Head of caudate nucleus (tissue), 42 donors: ENCODE measurements around the gene ACMSD.

Experiments
- DNase-seq, 42 donors: peaks; one replicate each; pipeline versions ENCODE4 v3.0.0 to v3.0.0-alpha.2; 2020 to 2021; ENCODE audit warnings: mixed read lengths in 7 of 42
- intact Hi-C: fragments of 100-400 bp; cut with DNase I; formaldehyde crosslinking; loops from one replicate; pipeline ENCODE4 v1.15.0; 2022

ACMSD gene

DNA sequence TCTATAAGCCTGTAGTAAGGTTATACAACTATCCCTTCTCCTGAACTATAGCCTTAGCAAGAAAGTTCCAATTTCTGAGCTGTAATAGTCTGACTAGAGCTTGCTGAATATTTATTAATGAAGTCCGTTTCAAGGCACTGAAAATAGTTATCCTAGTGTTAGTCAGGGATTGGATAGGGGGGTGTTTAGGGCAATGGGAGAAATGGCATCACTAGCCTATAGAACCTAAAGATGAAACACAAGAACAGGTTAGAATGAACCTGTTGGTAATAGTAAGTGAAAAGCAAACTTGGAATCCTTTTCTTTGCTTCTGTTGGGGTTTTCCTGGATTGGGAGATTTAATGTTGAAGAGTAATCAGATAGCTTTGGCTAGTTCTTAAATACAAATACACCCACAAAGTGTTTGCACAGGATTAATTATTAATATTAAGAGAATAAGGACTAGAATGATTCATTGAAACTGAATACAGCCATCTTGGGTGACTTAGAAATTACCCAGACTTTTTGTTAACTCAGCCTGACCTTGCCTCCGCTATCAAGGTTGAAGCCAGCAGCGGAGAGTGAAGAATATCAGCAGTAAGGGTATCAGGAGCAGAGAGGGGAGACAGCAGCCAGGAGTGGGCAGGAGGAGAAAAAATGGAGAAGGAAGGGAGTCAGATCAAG, 94.6 kb downstream of the ACMSD start:
- intact Hi-C loops, result no loop called here
- no peak for DNase-seq

DNA sequence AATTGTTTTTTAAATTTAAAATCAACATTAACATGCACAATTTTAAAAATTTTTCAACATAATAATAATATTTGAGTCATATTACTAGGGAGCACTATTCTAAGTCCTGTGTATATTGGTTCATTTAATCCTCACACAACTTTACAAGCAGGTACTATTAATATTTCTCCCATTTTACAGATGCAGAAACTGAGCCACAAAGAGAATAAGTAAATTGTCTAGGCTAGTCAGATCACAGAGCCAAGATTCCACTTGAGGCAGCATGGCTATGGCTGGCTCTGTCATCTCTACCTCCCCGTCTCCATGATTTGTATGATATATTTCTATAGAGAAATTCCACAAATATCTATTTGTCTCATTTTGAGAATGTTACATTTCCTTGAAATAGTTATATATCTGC, 95.3 kb downstream of the ACMSD start:
- intact Hi-C loops, result no loop called here
- no peak for DNase-seq

DNA sequence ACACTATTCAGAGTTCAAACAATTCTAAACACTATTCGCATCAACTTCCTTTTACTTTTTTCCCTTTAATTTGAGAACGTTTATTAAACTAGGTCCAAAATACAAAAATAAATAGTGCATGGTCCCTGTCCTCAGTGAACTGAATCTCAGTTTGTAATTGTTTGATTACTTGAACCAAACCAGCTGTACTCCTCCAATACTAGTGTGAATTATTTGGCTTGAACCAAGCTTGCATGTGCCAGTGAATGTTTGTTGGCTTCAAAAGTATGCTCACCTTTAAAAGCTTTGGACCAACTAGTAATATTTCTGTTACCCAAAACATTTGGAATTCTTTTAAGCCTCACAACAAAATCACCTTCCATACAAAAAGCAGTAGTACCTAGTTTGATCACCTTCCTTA, 95.7 kb downstream of the ACMSD start:
- DNase-seq, result no peak
- intact Hi-C loops, result no loop called here

DNA sequence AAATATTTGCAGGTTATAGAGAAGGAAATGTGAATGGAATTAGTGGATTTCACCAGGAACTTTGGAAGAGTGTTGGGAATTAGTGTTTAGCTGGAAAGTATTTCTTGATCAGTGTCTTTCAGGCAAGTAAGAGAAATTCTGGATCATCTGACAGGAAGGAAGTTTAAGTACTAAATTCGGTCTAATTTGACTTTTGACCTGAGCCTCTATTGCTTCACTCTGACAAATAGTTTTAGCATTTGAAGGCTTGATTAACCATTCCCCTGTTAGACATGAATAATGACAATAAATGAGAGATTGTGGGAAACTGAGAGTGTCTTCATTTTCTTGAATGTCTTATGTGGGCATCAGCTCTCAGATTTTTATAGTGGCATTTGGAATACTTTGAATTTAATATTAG, 96.2 kb downstream of the ACMSD start:
- no peak for DNase-seq
- intact Hi-C loops, result no loop called here

DNA sequence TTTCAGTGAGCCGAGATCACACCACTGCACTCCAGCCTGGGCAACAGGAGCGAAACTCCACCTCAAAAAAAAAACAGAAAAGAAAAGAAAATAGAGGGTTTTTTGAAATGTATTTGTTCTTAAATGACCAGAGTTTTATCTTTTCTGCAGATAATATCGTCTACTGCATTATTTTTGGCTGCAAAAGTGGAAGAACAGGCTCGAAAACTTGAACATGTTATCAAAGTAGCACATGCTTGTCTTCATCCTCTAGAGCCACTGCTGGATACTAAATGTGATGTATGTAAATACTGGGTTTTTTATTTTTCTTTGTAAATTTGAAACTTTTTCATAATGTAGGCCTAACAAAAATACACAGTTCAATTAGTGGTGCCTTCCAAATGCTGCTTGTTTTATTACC, 98.3 kb downstream of the ACMSD start:
- DNase-seq, result no peak
- intact Hi-C loops, result no loop called here

DNA sequence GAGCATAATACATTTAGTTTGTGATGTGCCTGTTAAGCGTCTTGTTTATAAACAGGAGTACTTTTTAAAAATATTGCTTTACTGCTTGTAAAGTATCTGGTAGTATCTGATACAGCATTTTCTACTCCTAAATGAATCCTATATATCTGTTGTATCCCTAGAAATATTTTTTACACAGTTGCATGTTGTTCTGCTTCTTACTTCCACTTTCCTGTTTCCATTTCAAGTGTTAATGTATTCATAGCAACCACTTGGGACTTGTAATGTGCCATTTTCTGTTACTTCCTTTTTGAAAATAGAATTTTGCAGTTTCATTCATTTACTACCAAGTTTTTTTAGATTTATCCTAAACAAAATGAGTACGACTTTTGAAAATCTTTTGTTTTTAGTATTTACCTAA, 105.1 kb downstream of the ACMSD start:
- intact Hi-C loops, result no loop called here

DNA sequence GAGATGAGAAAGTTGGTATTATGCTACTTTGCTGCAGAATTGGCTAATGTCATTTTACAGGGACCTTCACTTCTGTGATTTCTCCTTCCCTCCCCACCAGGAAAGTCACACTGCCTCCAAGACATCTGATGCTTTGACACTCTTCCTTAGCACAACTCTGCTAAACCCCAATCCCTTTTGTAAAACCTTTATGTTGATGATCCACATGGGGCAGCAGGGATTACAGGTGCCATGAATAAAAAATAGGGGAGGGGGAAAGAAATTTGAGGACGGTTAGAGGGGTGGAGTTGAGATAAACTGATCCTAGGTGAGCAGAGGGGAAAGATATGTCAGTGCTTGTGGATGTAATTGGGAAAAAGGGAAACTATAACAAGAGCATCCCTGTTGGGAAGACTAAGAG, 106.6 kb downstream of the ACMSD start:
- DNase-seq, result no peak

More for the DNA sequence above, 105.1 kb downstream of the ACMSD start:
- no peak for DNase-seq

DNA sequence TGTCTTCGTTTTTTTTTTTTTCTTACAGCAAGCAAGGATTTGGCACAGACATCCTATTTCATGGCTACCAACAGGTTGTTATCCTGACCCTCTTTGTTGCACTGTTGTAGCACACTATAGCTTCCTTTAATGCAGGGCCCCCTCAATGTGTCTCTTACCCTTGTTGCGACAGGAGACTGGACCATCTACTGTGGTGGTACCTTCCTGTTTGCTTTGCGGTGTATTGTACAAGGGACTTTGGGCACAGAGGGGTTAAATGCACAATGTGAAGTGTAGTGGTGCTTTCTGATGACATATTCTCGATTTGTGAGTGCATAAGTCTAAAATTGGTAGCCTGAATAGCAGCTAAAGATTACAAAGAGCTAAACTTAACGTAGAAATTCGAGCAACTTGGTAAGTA, 107.7 kb downstream of the ACMSD start:
- DNase-seq, result no peak
- intact Hi-C loops, result no loop called here

More for the DNA sequence above, 106.6 kb downstream of the ACMSD start:
- intact Hi-C loops, result no loop called here

DNA sequence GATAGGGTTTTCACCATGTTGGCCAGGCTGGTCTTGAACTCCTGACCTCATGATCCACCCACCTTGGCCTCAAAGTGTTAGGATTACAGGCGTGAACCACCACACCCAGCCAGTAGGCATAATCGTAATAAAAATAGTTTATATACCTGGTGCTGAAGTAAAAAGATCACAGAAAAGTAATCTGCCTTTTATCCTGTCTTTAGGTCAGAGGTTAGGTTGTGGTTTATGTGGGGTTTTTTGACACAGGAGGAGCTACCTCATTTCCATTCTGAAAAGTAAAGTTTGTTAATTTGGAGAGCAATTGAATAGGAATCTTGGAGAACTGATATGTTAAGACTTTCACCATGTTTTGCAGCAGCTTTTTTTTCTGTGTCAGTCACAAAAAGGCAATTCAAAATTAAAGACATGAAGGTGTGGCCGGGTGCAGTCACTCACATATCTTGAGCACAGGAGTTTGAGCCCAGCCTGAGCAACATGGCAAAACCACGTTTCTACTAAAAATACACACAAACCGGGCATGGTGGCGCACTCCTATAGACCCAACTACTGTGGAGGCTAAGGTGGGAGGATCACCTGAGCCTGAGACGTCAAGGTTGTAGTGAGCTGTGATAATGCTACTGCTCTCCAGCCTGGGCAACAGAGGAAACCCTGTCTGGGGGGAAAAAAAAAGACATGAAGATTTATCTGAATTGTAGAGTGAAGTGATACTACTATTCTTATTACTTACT, 111.7 kb downstream of the ACMSD start:
- DNase-seq, result no peak
- intact Hi-C loops, result no loop called here

DNA sequence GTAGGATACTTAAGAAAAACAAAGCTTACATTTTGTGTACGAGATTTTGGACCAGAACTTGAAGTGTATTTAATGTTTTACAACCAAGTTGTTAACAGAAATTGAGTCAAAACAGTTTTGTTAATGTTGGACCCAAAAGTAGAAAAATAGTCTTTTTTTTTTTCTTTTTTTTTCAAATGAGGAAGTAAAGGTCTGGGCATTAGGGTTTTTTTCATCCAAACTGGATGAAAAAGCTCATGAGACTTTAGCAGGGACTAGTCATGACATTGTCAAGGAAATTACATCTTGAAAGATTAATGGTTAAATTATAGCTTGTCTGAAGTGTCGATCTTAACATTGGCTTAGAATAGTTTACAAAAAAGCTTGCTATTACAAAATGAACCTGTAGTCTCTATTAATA, 112.5 kb downstream of the ACMSD start:
- intact Hi-C loops, result no loop called here
- no peak for DNase-seq
